Liver (tissue), 9 donors: ENCODE data around the gene HSPA2. TPM values are rescaled to one million over a fixed set of nuclear protein-coding genes. Genes with fewer than 3 reads are reported as not detected.
"Not testable (repeated sequence)": the region's sequence is repeated elsewhere in the genome, so short reads cannot be mapped to it uniquely, and the experiment has no call there.

Source experiments
- DNase-seq: peaks from one replicate; pipeline ENCODE4 v3.0.0-alpha.2; 2017; ENCODE audit warnings: low spot score
- H3K27ac ChIP-seq, 2 donors: one replicate each; pipeline ENCODE4 v1.7.0; 2013; ENCODE audit warnings: inconsistent platforms in 2 of 2, low read length in 2 of 2, control low read depth in 1 of 2, low read depth in 1 of 2, mild to moderate bottlenecking in 1 of 2
- H3K27me3 ChIP-seq, 4 donors: one replicate each; pipeline versions ENCODE4 v1.6.1 to v1.7.0; 2013; ENCODE audit warnings: low read length in 3 of 4, inconsistent platforms in 1 of 4, mild to moderate bottlenecking in 1 of 4, moderate library complexity in 1 of 4; ENCODE audit not compliant: control insufficient read depth in 4 of 4, insufficient read depth in 4 of 4
- H3K36me3 ChIP-seq, 4 donors: one replicate each; pipeline versions ENCODE4 v1.6.1 to v1.7.0; 2013; ENCODE audit warnings: low read length in 3 of 4, mild to moderate bottlenecking in 3 of 4, low read depth in 1 of 4, moderate library complexity in 1 of 4; ENCODE audit not compliant: control insufficient read depth in 4 of 4, insufficient read depth in 3 of 4
- H3K4me1 ChIP-seq, 4 donors: one replicate each; pipeline versions ENCODE4 v1.6.1 to v1.7.0; 2013; ENCODE audit warnings: low read length in 3 of 4, mild to moderate bottlenecking in 3 of 4, moderate library complexity in 1 of 4; ENCODE audit not compliant: control insufficient read depth in 4 of 4, insufficient read depth in 4 of 4
- H3K4me3 ChIP-seq, 3 donors: one replicate each; pipeline versions ENCODE4 v1.6.1 to v1.7.0; 2013; ENCODE audit warnings: low read length in 3 of 3, control low read depth in 1 of 3, low read depth in 1 of 3, mild to moderate bottlenecking in 1 of 3
- H3K9ac ChIP-seq, 2 donors: one replicate each; pipeline ENCODE4 v1.7.0; 2013; ENCODE audit warnings: low read length in 2 of 2, mild to moderate bottlenecking in 2 of 2, moderate library complexity in 2 of 2, control low read depth in 1 of 2, low read depth in 1 of 2
- H3K9me3 ChIP-seq, 4 donors: one replicate each; pipeline versions ENCODE4 v1.6.1 to v1.7.0; 2013; ENCODE audit warnings: low read length in 3 of 4; ENCODE audit not compliant: control insufficient read depth in 4 of 4
- EGR1 ChIP-seq, 2 donors: IDR thresholded peaks; 2 replicates each; pipeline ENCODE4 v1.6.1; 2016 to 2018; ENCODE audit warnings: antibody characterized with exemption in 2 of 2, low read depth in 2 of 2
- FOXA1 ChIP-seq: IDR thresholded peaks from 2 replicates; pipeline ENCODE4 v1.6.1; 2016; ENCODE audit warnings: antibody characterized with exemption
- GABPA ChIP-seq, 2 donors: IDR thresholded peaks in 1 of 2; conservative IDR thresholded peaks in 1 of 2; 2 replicates each; pipeline ENCODE4 v1.6.1; 2016; ENCODE audit warnings: antibody characterized with exemption in 2 of 2, mild to moderate bottlenecking in 1 of 2, moderate library complexity in 1 of 2
- HNF4A ChIP-seq, 2 donors: conservative IDR thresholded peaks; 2 replicates each; pipeline ENCODE4 v1.6.1; 2016; ENCODE audit warnings: antibody characterized with exemption in 2 of 2, mild to moderate bottlenecking in 2 of 2
- HNF4G ChIP-seq: IDR thresholded peaks from 2 replicates; pipeline ENCODE4 v1.6.1; 2016; ENCODE audit warnings: antibody characterized with exemption
- JUND ChIP-seq, 2 donors: IDR thresholded peaks; 2 replicates each; pipeline ENCODE4 v1.6.1; 2016; ENCODE audit warnings: antibody characterized with exemption in 2 of 2
- NR2F2 ChIP-seq: IDR thresholded peaks from 2 replicates; pipeline ENCODE4 v1.6.1; 2016; ENCODE audit warnings: antibody characterized with exemption
- RAD21 ChIP-seq, 2 donors: IDR thresholded peaks; 2 replicates each; pipeline ENCODE4 v1.6.1; 2016; ENCODE audit warnings: antibody characterized with exemption in 2 of 2, mild to moderate bottlenecking in 2 of 2
- SP1 ChIP-seq: IDR thresholded peaks from 2 replicates; pipeline ENCODE4 v1.6.1; 2018; ENCODE audit warnings: antibody characterized with exemption, mild to moderate bottlenecking
- YY1 ChIP-seq: IDR thresholded peaks from 2 replicates; pipeline ENCODE4 v1.6.1; 2016; ENCODE audit warnings: antibody characterized with exemption, mild to moderate bottlenecking
- WGBS: extraction: QIAGEN DNeasy Blood & Tissue Kit; methylation state at CpG from one replicate; pipeline ENCODE4 v1.1.7; 2013; 5-methylcytosine and 5-hydroxymethylcytosine counted together
- polyA plus RNA-seq, 2 donors: library from polyadenylated mRNA; stranded (reverse) in 1 of 2; unstranded in 1 of 2; fragments of 200-250 nt in 1 of 2; fragments of >200 nt in 1 of 2; fragmentation: Nextera tagmentation in 1 of 2; extraction: Ambion mirVana in 1 of 2; gene quantifications; one replicate each; pipeline versions ENCODE4 v1.2.1 to v1.2.3, GENCODE V29; 2013 to 2015
- total RNA-seq, 2 donors: library from RNA; depleted of rRNA; stranded (reverse); fragments of >200 nt; gene quantifications; one replicate each; pipeline ENCODE4 v1.2.3, GENCODE V29; 2014
- TF ChIP-seq, protein P1 (sequence below): IDR thresholded peaks from 2 replicates; pipeline ENCODE4 v1.6.1; 2016; ENCODE audit warnings: antibody characterized with exemption
- TF ChIP-seq, protein P2 (sequence below): fragments of 150-350 bp; IDR thresholded peaks from 2 replicates; pipeline ENCODE4 v1.5.1; 2017; ENCODE audit warnings: improper control_type of control experiment, low read depth, low read length; ENCODE audit not compliant: missing input control
- TF ChIP-seq, protein P3 (sequence below): IDR thresholded peaks from 2 replicates; pipeline ENCODE4 v1.6.1; 2016; ENCODE audit warnings: antibody characterized with exemption
- TF ChIP-seq, protein P4 (sequence below): IDR thresholded peaks from 2 replicates; pipeline ENCODE4 v1.6.1; 2016; ENCODE audit warnings: antibody characterized with exemption
- TF ChIP-seq, protein P5 (sequence below): IDR thresholded peaks from 2 replicates; pipeline ENCODE4 v1.6.1; 2016; ENCODE audit warnings: antibody characterized with exemption, mild to moderate bottlenecking
- donor health status: healthy.
- donor health status: healthy.
- donor health status: healthy.
- donor health status: healthy.
- donor health status: healthy.

The HSPA2 gene
- total and polyA plus RNA-seq, 4 donors, result 1.2 to 5.6 (median 4.1) TPM

DNA sequence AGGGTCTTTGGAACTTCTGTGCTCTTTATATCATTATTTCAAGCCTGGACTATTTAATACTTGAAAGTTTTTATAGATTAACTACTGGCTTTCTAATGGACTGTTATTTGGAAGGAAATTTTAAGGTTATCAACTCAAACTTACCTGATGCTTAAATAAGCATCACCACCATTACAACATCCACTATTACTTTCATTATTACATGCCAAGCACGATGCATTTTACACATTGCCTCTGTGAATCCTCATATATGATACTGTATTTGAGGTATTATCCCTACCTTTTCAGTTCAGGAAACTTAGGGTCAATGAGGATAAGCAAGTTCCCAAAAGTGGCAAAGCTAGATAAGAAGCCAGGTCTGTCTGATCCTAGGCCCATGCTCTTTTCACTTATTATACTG, 23.6 kb upstream of the HSPA2 start (continued):
- TF ChIP-seq, protein P1, sequence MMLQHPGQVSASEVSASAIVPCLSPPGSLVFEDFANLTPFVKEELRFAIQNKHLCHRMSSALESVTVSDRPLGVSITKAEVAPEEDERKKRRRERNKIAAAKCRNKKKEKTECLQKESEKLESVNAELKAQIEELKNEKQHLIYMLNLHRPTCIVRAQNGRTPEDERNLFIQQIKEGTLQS, result no peak
- TF ChIP-seq, protein P2, sequence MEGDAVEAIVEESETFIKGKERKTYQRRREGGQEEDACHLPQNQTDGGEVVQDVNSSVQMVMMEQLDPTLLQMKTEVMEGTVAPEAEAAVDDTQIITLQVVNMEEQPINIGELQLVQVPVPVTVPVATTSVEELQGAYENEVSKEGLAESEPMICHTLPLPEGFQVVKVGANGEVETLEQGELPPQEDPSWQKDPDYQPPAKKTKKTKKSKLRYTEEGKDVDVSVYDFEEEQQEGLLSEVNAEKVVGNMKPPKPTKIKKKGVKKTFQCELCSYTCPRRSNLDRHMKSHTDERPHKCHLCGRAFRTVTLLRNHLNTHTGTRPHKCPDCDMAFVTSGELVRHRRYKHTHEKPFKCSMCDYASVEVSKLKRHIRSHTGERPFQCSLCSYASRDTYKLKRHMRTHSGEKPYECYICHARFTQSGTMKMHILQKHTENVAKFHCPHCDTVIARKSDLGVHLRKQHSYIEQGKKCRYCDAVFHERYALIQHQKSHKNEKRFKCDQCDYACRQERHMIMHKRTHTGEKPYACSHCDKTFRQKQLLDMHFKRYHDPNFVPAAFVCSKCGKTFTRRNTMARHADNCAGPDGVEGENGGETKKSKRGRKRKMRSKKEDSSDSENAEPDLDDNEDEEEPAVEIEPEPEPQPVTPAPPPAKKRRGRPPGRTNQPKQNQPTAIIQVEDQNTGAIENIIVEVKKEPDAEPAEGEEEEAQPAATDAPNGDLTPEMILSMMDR, result no peak
- no peak for TF ChIP-seq GABPA (IDR thresholded peaks at IDR 0.05 in 1 of 2, conservative IDR thresholded peaks at IDR 0.05 in 1 of 2)
- no peak for TF ChIP-seq RAD21 (IDR thresholded peaks at IDR 0.05)

DNA sequence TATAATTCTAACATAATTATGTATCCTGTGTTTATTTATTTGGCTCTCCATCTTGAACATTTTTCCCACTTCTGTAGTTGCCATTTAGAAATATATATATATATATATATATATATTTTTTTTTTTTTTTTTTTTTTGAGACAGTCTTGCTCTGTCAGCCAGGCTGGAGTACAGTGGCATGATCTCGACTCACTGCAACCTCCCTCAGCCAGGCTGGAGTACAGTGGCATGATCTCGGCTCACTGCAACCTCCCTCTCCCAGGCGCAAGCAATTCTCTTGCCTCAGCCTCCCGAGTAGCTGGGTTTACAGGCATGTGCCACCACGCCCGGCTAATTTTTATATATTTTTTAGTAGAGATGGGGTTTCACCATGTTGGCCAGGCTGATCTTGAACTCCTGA, 22.9 kb upstream of the HSPA2 start:
- not testable (repeated sequence) for H3K9ac ChIP-seq, DNase-seq, H3K9me3 ChIP-seq, H3K4me3 ChIP-seq, H3K27ac ChIP-seq, H3K27me3 ChIP-seq, H3K4me1 ChIP-seq
- WGBS, result 89% methylated on average over 6 of the region's 6 CpGs
- H3K36me3 ChIP-seq, result peaks cover 0 to 11% (median 7%) of the 10 kb centered on the region in 4 donors

DNA sequence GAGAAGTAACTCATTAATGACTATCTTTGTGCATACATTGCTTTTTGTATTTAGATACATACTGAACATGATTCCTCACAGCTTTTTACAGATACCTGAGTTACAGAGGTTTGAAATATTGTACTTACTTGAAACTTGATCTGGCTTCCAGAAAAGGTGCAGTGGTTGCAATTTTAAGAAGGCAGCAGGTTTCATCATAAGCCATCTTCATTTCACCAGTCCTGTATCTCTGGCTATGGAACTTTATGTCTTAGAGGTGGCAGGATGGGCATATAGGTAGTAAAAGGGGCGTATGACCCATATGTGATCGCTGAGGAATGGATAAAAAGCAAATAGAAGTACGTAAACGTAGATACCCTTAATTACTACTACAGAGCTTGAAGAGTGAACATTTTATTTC, 22.3 kb upstream of the HSPA2 start:
- DNase-seq, result no peak
- Histone ChIP-seq H3K9me3 (no peaks in the 10 kb centered on the region), H3K27ac (no peak overlapping the region), H3K9ac (no peak overlapping the region), H3K27me3 (no peaks in the 10 kb centered on the region), H3K4me3 (no peak overlapping the region), H3K4me1 (peaks cover 0 to 2% (median under 1%) of the 10 kb centered on the region in 4 donors), H3K36me3 (peaks cover 0 to 16% (median 8%) of the 10 kb centered on the region in 4 donors)
- TF ChIP-seq EGR1 (IDR thresholded peaks at IDR 0.05; ENCODE audit: low read depth in 2 of 2) (no peak), HNF4A (conservative IDR thresholded peaks at IDR 0.05) (no peak)
- 71% methylated on average over 4 of the region's 4 CpGs for WGBS

DNA sequence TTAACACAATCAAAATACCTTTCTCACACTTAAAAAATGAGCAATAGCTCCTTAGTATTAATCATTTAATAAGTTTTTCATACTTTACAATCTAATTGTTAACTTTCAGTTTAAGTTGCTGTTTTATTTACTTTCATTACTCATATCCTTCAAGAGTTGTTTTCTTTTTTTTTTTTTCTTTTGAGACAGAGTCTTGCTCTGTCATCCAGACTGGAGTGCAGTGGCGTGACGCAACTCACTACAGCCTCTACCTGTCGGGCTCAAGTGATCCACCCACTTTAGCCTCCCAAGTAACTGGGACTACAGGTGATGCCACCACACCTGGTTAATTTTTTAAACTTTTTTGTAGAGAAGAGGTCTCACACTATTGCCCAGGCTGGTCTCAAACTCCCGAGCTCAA, 19.8 kb upstream of the HSPA2 start:
- DNase-seq, result no peak
- no peaks in the 10 kb centered on the region for H3K27me3 ChIP-seq
- H3K27ac ChIP-seq, result no peak overlapping the region
- peaks cover 0 to 20% (median 9%) of the 10 kb centered on the region in 4 donors for H3K36me3 ChIP-seq
- H3K9ac ChIP-seq, result no peak overlapping the region
- H3K9me3 ChIP-seq, result no peaks in the 10 kb centered on the region
- 96% methylated on average over 4 of the region's 4 CpGs for WGBS
- peaks cover 0 to 2% (median 0%) of the 10 kb centered on the region in 4 donors for H3K4me1 ChIP-seq
- H3K4me3 ChIP-seq, result no peak overlapping the region
- TF ChIP-seq SP1, result no peak
- no peak for TF ChIP-seq YY1
- TF ChIP-seq NR2F2, result no peak
- TF ChIP-seq FOXA1, result no peak
- no peak for TF ChIP-seq HNF4G
- TF ChIP-seq, protein P1, result no peak
- no peak for TF ChIP-seq JUND (IDR thresholded peaks at IDR 0.05)
- TF ChIP-seq, protein P3, sequence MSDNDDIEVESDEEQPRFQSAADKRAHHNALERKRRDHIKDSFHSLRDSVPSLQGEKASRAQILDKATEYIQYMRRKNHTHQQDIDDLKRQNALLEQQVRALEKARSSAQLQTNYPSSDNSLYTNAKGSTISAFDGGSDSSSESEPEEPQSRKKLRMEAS, result no peak
- TF ChIP-seq, protein P2, result no peak
- TF ChIP-seq, protein P4, sequence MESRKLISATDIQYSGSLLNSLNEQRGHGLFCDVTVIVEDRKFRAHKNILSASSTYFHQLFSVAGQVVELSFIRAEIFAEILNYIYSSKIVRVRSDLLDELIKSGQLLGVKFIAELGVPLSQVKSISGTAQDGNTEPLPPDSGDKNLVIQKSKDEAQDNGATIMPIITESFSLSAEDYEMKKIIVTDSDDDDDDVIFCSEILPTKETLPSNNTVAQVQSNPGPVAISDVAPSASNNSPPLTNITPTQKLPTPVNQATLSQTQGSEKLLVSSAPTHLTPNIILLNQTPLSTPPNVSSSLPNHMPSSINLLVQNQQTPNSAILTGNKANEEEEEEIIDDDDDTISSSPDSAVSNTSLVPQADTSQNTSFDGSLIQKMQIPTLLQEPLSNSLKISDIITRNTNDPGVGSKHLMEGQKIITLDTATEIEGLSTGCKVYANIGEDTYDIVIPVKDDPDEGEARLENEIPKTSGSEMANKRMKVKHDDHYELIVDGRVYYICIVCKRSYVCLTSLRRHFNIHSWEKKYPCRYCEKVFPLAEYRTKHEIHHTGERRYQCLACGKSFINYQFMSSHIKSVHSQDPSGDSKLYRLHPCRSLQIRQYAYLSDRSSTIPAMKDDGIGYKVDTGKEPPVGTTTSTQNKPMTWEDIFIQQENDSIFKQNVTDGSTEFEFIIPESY, result no peak
- TF ChIP-seq GABPA (IDR thresholded peaks at IDR 0.05 in 1 of 2, conservative IDR thresholded peaks at IDR 0.05 in 1 of 2), result no peak
- TF ChIP-seq, protein P5, sequence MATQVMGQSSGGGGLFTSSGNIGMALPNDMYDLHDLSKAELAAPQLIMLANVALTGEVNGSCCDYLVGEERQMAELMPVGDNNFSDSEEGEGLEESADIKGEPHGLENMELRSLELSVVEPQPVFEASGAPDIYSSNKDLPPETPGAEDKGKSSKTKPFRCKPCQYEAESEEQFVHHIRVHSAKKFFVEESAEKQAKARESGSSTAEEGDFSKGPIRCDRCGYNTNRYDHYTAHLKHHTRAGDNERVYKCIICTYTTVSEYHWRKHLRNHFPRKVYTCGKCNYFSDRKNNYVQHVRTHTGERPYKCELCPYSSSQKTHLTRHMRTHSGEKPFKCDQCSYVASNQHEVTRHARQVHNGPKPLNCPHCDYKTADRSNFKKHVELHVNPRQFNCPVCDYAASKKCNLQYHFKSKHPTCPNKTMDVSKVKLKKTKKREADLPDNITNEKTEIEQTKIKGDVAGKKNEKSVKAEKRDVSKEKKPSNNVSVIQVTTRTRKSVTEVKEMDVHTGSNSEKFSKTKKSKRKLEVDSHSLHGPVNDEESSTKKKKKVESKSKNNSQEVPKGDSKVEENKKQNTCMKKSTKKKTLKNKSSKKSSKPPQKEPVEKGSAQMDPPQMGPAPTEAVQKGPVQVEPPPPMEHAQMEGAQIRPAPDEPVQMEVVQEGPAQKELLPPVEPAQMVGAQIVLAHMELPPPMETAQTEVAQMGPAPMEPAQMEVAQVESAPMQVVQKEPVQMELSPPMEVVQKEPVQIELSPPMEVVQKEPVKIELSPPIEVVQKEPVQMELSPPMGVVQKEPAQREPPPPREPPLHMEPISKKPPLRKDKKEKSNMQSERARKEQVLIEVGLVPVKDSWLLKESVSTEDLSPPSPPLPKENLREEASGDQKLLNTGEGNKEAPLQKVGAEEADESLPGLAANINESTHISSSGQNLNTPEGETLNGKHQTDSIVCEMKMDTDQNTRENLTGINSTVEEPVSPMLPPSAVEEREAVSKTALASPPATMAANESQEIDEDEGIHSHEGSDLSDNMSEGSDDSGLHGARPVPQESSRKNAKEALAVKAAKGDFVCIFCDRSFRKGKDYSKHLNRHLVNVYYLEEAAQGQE, result no peak
- TF ChIP-seq EGR1 (IDR thresholded peaks at IDR 0.05; ENCODE audit: low read depth in 2 of 2), result no peak
